BLaER1 (cell line): ENCODE results near the gene RC3H1.
"Not testable (repeated sequence)": the region's sequence is repeated elsewhere in the genome, so short reads cannot be mapped to it uniquely, and the experiment has no call there.

Experiments used
- H3K27ac ChIP-seq: shearing (Covaris generic); formaldehyde crosslinking; 2 replicates; pipeline ENCODE4 v1.8.1; 2022
- H3K27me3 ChIP-seq: shearing (Covaris generic); formaldehyde crosslinking; 2 replicates; pipeline ENCODE4 v1.8.1; 2022
- H3K36me3 ChIP-seq: shearing (Covaris generic); formaldehyde crosslinking; 2 replicates; pipeline ENCODE4 v1.8.1; 2022
- H3K4me1 ChIP-seq: shearing (Covaris generic); formaldehyde crosslinking; 2 replicates; pipeline ENCODE4 v1.8.1; 2022
- H3K4me2 ChIP-seq: shearing (Covaris generic); formaldehyde crosslinking; 2 replicates; pipeline ENCODE4 v1.8.1; 2022
- H3K4me3 ChIP-seq: shearing (Covaris generic); formaldehyde crosslinking; 2 replicates; pipeline ENCODE4 v1.8.1; 2022
- H3K9ac ChIP-seq: shearing (Covaris generic); formaldehyde crosslinking; 2 replicates; pipeline ENCODE4 v1.8.1; 2022
- H3K9me3 ChIP-seq: shearing (Covaris generic); formaldehyde crosslinking; 2 replicates; pipeline ENCODE4 v1.8.1; 2022
- H4K20me1 ChIP-seq: shearing (Covaris generic); formaldehyde crosslinking; 2 replicates; pipeline ENCODE4 v1.8.1; 2022
- Cebpa-rat ChIP-seq: shearing (Covaris generic); IDR thresholded peaks from 2 replicates; pipeline ENCODE4 v1.8.1; 2022

Gene RC3H1, protein sequence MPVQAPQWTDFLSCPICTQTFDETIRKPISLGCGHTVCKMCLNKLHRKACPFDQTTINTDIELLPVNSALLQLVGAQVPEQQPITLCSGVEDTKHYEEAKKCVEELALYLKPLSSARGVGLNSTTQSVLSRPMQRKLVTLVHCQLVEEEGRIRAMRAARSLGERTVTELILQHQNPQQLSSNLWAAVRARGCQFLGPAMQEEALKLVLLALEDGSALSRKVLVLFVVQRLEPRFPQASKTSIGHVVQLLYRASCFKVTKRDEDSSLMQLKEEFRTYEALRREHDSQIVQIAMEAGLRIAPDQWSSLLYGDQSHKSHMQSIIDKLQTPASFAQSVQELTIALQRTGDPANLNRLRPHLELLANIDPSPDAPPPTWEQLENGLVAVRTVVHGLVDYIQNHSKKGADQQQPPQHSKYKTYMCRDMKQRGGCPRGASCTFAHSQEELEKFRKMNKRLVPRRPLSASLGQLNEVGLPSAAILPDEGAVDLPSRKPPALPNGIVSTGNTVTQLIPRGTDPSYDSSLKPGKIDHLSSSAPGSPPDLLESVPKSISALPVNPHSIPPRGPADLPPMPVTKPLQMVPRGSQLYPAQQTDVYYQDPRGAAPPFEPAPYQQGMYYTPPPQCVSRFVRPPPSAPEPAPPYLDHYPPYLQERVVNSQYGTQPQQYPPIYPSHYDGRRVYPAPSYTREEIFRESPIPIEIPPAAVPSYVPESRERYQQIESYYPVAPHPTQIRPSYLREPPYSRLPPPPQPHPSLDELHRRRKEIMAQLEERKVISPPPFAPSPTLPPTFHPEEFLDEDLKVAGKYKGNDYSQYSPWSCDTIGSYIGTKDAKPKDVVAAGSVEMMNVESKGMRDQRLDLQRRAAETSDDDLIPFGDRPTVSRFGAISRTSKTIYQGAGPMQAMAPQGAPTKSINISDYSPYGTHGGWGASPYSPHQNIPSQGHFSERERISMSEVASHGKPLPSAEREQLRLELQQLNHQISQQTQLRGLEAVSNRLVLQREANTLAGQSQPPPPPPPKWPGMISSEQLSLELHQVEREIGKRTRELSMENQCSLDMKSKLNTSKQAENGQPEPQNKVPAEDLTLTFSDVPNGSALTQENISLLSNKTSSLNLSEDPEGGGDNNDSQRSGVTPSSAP

DNA sequence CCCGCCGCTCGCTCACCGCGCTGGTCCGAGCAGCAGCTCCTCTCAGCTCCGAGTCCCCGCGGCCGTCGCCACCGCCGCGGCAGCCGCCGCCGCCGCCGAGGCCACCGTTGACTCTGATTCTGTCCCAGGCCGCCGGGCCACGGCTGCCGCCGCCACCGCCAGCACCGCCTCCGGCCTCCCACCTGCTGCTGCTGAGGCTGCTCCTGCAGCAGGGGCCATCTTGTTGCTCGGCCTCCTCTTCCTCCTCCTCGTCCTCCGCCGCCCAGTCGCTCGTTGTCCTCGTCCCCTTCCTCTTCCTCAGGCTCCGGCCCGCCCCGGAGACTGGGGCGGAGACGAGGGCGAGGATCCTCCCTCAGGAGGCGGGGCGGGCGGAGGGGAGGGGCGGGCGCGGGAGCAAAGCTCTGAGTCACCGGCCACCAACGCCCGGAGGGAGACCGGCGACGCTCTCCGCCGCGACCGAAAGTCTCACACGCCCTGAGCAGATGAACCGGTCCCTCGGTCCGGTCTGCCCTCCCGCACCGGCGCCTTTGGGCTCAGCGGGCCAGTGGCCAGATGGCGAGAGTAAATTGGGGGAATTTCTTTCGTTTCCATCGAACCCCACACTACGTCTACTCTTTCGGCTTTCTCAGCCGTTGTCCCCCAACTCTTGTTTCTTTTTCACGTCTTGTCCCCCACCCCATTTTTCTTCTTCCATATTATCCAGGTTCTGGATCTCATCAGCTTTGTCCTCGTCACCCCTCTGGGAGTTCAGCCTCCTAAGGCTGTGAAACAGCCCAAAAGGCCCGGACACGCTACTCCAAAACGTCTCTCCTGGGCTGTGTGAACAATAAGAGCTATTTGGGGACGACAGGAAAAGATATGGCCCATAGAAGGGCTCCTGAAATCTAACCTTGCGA, at the start of gene RC3H1:
TSS of gene RC3H1 (minus strand) at position 278 of the 896 bp plus-strand sequence. CDS start 29,372 bp downstream, outside the sequence.
- H3K36me3 ChIP-seq, result no peaks in the 10 kb centered on the region
- H3K4me2 ChIP-seq, result peak within 1 kb of the TSS; percentile 98
- H4K20me1 ChIP-seq, result peaks cover 47% of the 10 kb centered on the region
- peak within 1 kb of the TSS; percentile 94 for H3K4me3 ChIP-seq
- H3K27ac ChIP-seq, result peak within 1 kb of the TSS; percentile 96
- H3K9me3 ChIP-seq, result no peaks in the 10 kb centered on the region
- no peaks in the 10 kb centered on the region for H3K27me3 ChIP-seq
- peaks cover 50% of the 10 kb centered on the region for H3K4me1 ChIP-seq
- TF ChIP-seq Cebpa-rat, result no peak
- H3K9ac ChIP-seq, result peak within 1 kb of the TSS; percentile 98

DNA sequence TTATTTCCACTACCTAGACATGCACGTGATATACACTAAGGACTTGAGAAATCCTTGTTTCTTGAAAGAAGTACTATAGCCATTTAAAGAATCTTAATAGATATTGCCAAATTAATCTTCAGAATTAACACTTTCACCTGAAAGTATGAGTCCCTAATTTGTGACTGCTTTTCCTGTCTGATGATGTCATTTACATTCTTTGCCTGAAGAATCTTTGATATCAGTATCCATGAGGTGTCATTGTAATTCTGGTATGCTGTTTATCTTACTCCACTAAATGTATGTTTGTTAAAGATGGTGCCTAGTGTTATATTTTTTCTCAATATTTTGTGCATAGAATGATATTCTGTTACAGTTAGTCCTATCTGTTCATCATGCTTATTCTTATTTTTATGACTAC, 48.5 kb upstream of the RC3H1 start:
- Histone ChIP-seq H3K4me2 (no peak overlapping the region), H3K4me3 (no peak overlapping the region)
- no peak for TF ChIP-seq Cebpa-rat

DNA sequence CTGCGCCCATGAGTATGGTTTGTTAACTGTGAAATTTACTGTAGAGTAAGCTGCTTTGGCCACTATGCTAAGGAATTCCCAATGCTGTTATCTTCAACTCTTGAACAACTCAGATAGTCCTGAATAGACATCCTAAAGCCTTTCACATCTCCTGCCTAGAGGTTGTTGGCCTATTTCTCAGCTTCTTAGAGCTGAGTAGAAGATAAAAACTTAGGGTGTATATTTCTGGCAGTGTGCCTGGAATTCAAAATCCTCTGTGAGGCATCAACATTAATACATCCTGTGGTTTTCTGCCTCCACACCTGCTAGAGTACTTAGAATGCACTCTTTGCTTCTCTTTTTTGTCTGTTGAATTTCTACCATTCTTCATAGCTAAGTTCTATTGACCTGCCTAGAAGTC, 45.8 kb upstream of the RC3H1 start:
- Histone ChIP-seq H3K4me1 (peaks cover 10% of the 10 kb centered on the region), H4K20me1 (no peaks in the 10 kb centered on the region), H3K27ac (no peak overlapping the region), H3K36me3 (no peaks in the 10 kb centered on the region), H3K4me2 (peak overlapping the region; percentile 23), H3K9me3 (no peaks in the 10 kb centered on the region), H3K4me3 (no peak overlapping the region), H3K9ac (no peak overlapping the region), H3K27me3 (no peaks in the 10 kb centered on the region)
- TF ChIP-seq Cebpa-rat, result no peak

More for the DNA sequence above, 48.5 kb upstream of the RC3H1 start:
- Histone ChIP-seq H4K20me1 (no peaks in the 10 kb centered on the region), H3K27me3 (no peaks in the 10 kb centered on the region), H3K9me3 (no peaks in the 10 kb centered on the region), H3K36me3 (no peaks in the 10 kb centered on the region), H3K9ac (no peak overlapping the region), H3K27ac (no peak overlapping the region), H3K4me1 (peaks cover 10% of the 10 kb centered on the region)

DNA sequence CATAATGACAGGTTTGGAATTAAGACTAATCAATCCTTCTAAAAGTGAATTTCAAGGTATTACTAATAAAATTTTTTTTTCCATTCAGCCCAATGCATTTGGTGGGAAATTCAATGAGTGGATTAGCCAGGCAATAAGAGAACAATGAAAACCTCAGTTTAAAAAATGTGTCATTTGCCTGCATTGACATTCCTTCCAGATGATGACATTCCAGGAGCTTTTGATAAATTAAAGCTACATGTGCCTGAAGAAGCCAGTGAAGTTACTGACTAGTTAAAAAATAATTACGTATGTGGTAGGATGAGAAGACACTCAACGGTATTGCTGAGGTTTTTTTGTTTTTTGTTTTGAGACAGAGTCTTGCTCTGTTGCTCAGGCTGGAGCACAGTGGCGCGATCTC, 37.9 kb upstream of the RC3H1 start:
- Histone ChIP-seq H3K4me2 (no peak overlapping the region), H3K9me3 (peaks cover 16% of the 10 kb centered on the region), H4K20me1 (no peaks in the 10 kb centered on the region), H3K27ac (no peak overlapping the region), H3K9ac (no peak overlapping the region), H3K36me3 (no peaks in the 10 kb centered on the region), H3K4me3 (no peak overlapping the region), H3K4me1 (no peaks in the 10 kb centered on the region), H3K27me3 (no peaks in the 10 kb centered on the region)
- TF ChIP-seq Cebpa-rat, result no peak

DNA sequence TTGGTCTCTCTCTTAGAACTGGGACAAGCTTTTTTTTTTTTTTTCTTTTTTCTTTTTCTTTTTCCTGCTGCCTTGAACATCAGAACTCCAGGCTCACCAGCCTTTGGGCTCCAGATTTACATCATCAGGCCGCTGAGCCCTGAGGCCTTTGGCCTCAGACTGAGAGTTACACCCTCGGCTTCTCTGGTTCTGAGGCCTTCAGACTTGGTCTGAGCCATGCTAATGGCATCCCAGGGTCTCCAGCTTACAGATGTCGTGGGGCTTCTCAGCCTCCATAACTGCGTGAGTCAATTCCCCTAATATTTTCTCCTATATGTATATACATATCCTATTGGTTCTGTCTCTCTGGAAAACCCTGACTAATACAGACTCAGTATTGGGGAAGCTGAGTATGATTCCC, 36.5 kb upstream of the RC3H1 start:
- Histone ChIP-seq H4K20me1 (no peaks in the 10 kb centered on the region), H3K27ac (no peak overlapping the region), H3K4me2 (no peak overlapping the region)

DNA sequence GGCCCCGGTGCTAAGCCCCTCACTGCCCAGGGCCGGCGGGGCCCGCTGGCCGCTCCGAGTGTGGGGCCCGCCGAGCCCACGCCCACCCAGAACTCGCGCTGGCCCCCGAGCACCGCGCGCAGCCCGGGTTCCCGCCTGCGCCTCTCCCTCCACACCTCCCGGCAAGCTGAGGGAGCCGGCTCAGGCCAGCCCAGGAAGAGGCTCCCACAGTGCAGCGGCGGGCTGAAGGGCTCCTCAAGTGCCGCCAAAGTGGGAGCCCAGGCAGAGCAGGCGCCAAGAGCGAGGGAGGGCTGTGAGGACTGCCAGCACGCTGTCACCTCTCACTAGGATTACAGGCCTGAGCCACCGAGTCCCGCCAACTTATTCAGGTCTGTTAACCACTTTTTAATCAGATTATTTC, 34.5 kb upstream of the RC3H1 start:
- not testable (repeated sequence) for H3K9ac ChIP-seq, H4K20me1 ChIP-seq, H3K36me3 ChIP-seq, H3K4me3 ChIP-seq, H3K27ac ChIP-seq, H3K4me1 ChIP-seq, H3K4me2 ChIP-seq, H3K27me3 ChIP-seq
- peaks cover 20% of the 10 kb centered on the region for H3K9me3 ChIP-seq

More for the DNA sequence above, 36.5 kb upstream of the RC3H1 start:
- no peak for TF ChIP-seq Cebpa-rat
- H3K4me1 ChIP-seq, result no peaks in the 10 kb centered on the region
- H3K27me3 ChIP-seq, result no peaks in the 10 kb centered on the region
- H3K4me3 ChIP-seq, result no peak overlapping the region
- no peak overlapping the region for H3K9ac ChIP-seq
- H3K9me3 ChIP-seq, result peaks cover 20% of the 10 kb centered on the region
- no peaks in the 10 kb centered on the region for H3K36me3 ChIP-seq

DNA sequence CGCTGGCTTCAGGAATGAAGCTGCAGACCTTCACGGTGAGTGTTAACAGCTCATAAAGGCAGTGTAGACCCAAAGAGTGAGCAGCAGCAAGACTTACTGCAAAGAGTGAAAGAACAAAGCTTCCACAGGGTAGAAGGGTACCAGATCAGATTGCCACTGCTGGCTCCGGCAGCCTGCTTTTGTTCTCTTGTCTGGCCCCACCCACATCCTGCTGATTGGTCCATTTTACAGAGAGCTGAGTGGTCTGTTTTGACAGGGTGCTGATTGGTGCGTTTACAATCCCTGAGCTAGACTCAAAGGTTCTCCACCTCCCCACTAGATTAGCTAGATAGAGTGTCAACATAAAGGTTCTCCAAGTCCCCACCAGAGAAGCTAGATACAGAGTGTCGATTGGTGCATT, 33.6 kb upstream of the RC3H1 start:
- H3K4me1 ChIP-seq, H4K20me1 ChIP-seq, H3K36me3 ChIP-seq, H3K4me2 ChIP-seq, H3K9ac ChIP-seq, H3K4me3 ChIP-seq, H3K27ac ChIP-seq, H3K27me3 ChIP-seq: not testable (repeated sequence)
- peaks cover 20% of the 10 kb centered on the region for H3K9me3 ChIP-seq

DNA sequence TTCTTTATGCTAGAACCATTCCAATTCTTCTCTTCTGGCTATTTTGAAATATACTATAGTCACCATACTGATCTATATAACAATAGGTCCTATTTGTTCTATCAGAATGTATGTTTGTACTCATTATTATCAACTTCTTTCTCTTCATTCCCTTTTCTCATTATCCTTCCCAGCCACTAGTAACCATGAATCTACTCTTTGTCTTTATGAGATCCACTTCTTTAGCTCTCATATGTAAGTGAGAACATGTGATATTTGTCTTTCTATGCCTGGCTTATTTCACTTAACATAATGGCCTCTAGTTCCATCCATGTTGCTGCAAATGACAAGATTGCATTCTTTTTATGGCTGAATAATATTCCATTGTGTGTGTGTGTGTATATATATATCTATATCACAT, 31.7 kb upstream of the RC3H1 start:
- Histone ChIP-seq H3K27ac (no peak overlapping the region), H4K20me1 (no peaks in the 10 kb centered on the region), H3K4me2 (no peak overlapping the region), H3K4me1 (no peaks in the 10 kb centered on the region), H3K9me3 (peaks cover 20% of the 10 kb centered on the region), H3K4me3 (no peak overlapping the region), H3K9ac (no peak overlapping the region), H3K27me3 (no peaks in the 10 kb centered on the region), H3K36me3 (no peaks in the 10 kb centered on the region)
- TF ChIP-seq Cebpa-rat, result no peak

DNA sequence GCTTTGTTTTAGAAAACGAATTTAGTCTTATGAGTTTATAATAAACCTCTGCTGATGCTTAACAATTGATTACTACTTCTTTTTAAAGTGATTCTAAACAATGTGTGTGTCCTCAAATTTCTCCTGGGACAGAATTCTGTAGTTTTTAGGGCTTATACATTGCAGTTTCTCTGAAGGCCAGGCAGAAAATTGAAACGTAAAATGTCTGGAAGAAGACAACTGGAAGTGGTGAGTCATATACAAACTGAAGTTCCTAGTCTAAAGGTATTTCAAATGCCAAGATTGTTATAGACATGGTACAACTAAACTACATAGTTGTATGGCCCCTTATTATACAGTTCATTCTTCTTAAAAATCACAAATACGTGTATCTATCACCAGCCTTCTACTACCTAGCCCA, 30.5 kb upstream of the RC3H1 start:
- Histone ChIP-seq H4K20me1 (no peaks in the 10 kb centered on the region), H3K27ac (no peak overlapping the region), H3K4me3 (no peak overlapping the region), H3K9ac (no peak overlapping the region), H3K36me3 (no peaks in the 10 kb centered on the region), H3K27me3 (no peaks in the 10 kb centered on the region), H3K4me2 (no peak overlapping the region), H3K9me3 (peaks cover 20% of the 10 kb centered on the region), H3K4me1 (no peaks in the 10 kb centered on the region)
- no peak for TF ChIP-seq Cebpa-rat
